ENCODE measurements around the gene MAD1L1. TPM values are rescaled to one million over a fixed set of nuclear protein-coding genes. Genes with fewer than 3 reads are reported as not detected.

The MAD1L1 gene
- 36.9 TPM for total RNA-seq

DNA sequence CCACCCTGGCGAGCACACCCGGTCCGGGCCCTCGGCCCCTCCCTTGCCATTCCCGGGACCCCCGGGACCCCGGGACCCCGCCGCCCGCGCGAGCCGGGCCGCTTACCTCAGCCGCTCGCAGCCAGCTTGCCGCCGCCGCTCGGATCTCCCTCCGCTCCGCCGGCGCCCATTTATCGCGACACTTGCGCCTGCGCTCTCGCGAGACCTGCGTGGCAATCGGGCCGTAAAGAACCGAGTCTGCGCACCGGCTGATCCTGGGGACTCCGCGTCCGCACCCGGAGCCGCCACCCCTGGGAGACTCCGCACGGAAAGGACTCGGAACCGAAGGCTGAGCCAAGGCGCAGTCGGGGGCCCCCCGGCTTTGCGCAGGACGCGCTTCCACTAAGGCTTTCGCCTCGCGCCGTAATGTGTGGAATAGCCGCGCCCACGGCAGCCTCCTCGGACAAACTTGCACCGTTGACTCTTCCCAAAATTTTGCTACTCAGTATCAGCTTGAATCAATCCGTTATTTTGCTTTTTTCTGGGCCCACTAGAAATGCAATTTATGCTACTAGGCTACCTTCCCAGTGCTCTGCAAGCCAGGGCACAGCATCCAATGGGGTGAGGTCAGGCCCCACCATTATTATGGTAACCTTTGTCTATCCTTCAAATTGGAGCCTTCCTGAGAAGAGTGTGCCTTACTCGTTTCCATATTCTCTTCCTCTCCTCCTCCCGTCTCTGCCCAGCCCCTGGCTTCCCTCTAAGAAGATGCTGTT lies at the start of gene MAD1L1:
MAD1L1 (minus strand) TSS at position 180 of the 755 bp plus-strand sequence. CDS start 2,812 bp downstream, outside the sequence.

DNA sequence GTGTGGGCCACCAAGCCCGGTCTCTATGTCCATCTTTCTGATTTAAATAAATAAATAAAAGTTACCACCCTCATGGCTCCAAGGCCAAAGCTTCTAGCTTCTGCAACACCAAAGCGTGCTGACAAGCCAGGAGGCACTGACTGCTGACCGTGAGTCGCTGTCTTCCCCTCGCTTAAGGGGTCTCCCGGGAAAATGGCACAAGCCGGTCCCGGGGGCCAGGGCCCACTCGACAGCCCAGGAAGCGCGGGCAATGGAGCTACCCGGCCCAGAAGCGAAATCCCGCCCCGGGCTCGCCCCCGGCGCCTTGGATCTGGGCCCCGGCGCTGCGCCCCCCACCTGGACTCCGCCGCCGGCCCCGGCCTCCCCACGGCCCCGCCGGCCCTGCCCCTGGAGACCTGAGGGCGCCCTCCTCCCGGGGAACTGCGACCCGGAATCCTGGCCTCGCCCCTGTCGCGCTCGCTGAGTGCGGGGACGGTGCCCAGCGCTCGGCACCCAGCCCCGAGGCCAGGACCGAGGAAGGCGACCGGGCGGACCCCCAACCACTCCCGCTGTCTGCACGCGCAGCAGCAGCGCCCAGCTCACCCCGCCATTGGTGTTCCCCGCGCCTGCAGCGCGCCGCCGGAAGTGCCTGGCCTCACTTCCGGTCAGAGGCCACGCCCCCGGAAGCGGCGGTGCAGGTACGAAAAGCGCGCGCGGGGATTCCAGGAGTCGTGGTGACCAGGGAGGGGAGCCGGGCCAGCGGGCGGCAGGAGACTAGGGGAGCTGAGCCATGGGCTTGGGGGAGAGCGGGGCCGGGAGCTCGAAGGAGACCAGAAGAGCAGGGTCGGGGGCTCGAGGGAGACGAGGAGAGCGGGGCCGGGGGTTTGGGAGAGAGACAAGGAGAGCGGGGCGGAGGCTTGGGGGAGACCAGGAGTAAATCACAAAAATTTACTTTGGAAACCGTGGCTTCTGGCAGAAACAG lies 9.1 kb upstream of the MAD1L1 start, which contains the start of the genes MRM2 and NUDT1:
MRM2 (minus strand) TSS at position 626 of the 961 bp plus-strand sequence; CDS start at position 590, 36 bp downstream.
NUDT1 (plus strand) TSS at position 647 of the 961 bp plus-strand sequence. CDS start 2,349 bp downstream, outside the sequence.

Small RNA genes within 50 kb of the gene (small RNA-seq; reads per million reads assigned to genes)
- gene MIR4655 (ENCODE audit: low replicate concordance), result not detected

Other genes with a start within 250 kb of the MAD1L1 start
- 13.1 TPM for gene MRM2, start 9.3 kb upstream of the MAD1L1 start, total RNA-seq
- 16.9 TPM for gene NUDT1, start 9.3 kb upstream of the MAD1L1 start, total RNA-seq
- 5.3 TPM for gene SNX8, start 81.5 kb upstream of the MAD1L1 start, total RNA-seq
- gene EIF3B, start 121.9 kb upstream of the MAD1L1 start, total RNA-seq, result 70.4 TPM
- gene CHST12, start 170.7 kb upstream of the MAD1L1 start, total RNA-seq, result 5.6 TPM
- gene GRIFIN, start 243.5 kb upstream of the MAD1L1 start, total RNA-seq, result not detected